Transverse colon (tissue), 3 donors: ENCODE results near the gene GBX2.

Source experiments
- CTCF ChIP-seq, 5 experiments: fragments of 200-600 bp in 3 of 5; fragments of 450-650 bp in 2 of 5; sonication (generic) in 3 of 5; IDR thresholded peaks; 1 replicate in 2 of 5; 2 replicates in 3 of 5; pipeline ENCODE4 v1.5.1; 2016 to 2017; ENCODE audit warnings: antibody characterized with exemption in 5 of 5, inconsistent platforms in 3 of 5, mild to moderate bottlenecking in 2 of 5, moderate library complexity in 1 of 5
- EP300 ChIP-seq: sonication (generic); formaldehyde crosslinking; IDR thresholded peaks from one replicate; pipeline ENCODE4 v1.6.1; 2017; ENCODE audit warnings: antibody characterized with exemption, low read depth
- POLR2A ChIP-seq: fragments of 450-650 bp; IDR thresholded peaks from one replicate; pipeline ENCODE4 v1.6.1; 2016; ENCODE audit warnings: antibody characterized with exemption, mild to moderate bottlenecking, moderate library complexity

- no peak for TF ChIP-seq POLR2A
- TF ChIP-seq CTCF (IDR thresholded peaks at IDR 0.05) = no peak
- no peak for TF ChIP-seq EP300
These were observed 48.7 kb downstream of the GBX2 start for GRCh38 chr2:236119476-236119875.
